Prostate gland (tissue), 2 donors: ENCODE data around the gene LEPR. TPM values are rescaled to one million over a fixed set of nuclear protein-coding genes. Genes with fewer than 3 reads are reported as not detected.

Experiments used
- DNase-seq: peaks from one replicate; pipeline ENCODE4 v3.0.0-alpha.2; 2019; ENCODE audit warnings: low spot score
- H3K27ac ChIP-seq, 2 donors: fragments of 200-600 bp; sonication (generic); 2 replicates each; pipeline ENCODE4 v1.5.1; 2017 to 2019
- H3K27me3 ChIP-seq: fragments of 200-600 bp; sonication (generic); replicated peaks from 2 replicates; pipeline ENCODE4 v1.5.1; 2019; ENCODE audit not compliant: insufficient read depth
- H3K36me3 ChIP-seq, 2 donors: fragments of 200-600 bp; sonication (generic); 1 replicate in 1 of 2; 2 replicates in 1 of 2; pipeline versions ENCODE4 v1.5.1 to v1.8.1; 2017 to 2019
- H3K4me1 ChIP-seq: fragments of 200-600 bp; sonication (generic); replicated peaks from 2 replicates; pipeline ENCODE4 v1.5.1; 2019
- H3K4me3 ChIP-seq, 2 donors: fragments of 200-600 bp; sonication (generic); 2 replicates each; pipeline ENCODE4 v1.5.1; 2017 to 2019
- H3K9me3 ChIP-seq: fragments of 200-600 bp; sonication (generic); 2 replicates; pipeline ENCODE4 v1.5.1; 2017
- CTCF ChIP-seq, 4 experiments: fragments of 200-600 bp in 2 of 4; fragments of 450-650 bp in 2 of 4; sonication (generic) in 2 of 4; IDR thresholded peaks; 1 replicate in 3 of 4; 2 replicates in 1 of 4; pipeline ENCODE4 v1.5.1; 2016 to 2019; ENCODE audit warnings: antibody characterized with exemption in 4 of 4, mild to moderate bottlenecking in 2 of 4, moderate library complexity in 2 of 4
- POLR2A ChIP-seq: fragments of 450-650 bp; IDR thresholded peaks from one replicate; pipeline ENCODE4 v1.6.1; 2016; ENCODE audit warnings: antibody characterized with exemption, mild to moderate bottlenecking
- POLR2AphosphoS5 ChIP-seq: sonication (generic); formaldehyde crosslinking; IDR thresholded peaks from one replicate; pipeline ENCODE4 v1.6.1; 2017; ENCODE audit warnings: antibody characterized with exemption
- WGBS: methylation state at CpG from one replicate; pipeline ENCODE4 v1.1.5; 2018; 5-methylcytosine and 5-hydroxymethylcytosine counted together
- intact Hi-C: fragments of 100-400 bp; cut with DNase I; formaldehyde crosslinking; loops from one replicate; pipeline ENCODE4 v1.14.2; 2022
- total RNA-seq, 2 donors: library from RNA; depleted of rRNA; stranded (reverse); fragments of >200 nt; gene quantifications; one replicate each; pipeline ENCODE4 v1.1.0, GENCODE V29; 2016

The LEPR gene
- total RNA-seq, 2 donors from 2014 or later = 5.6 to 13.9 TPM

DNA sequence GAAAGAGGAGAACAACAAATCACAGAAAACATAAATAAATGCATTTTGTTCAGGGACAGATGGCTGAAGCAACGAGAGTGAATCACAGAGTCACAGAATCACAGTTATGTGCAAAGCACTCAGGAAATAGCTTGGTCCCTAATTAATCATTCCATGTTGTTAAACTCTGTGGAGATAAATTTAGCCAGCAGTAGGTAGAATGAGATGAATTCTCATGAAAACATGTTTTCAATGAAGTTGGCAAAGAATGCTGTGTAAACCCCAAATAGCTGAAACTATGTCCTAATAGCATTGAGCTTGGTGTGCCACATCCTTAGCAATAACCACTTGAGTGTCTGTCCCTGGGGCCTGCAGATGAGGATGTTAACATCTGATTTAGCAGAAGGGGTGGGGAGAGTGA, 20.4 kb downstream of the LEPR start:
- Histone ChIP-seq H3K4me1 (no peaks in the 10 kb centered on the region), H3K9me3 (no peaks in the 10 kb centered on the region), H3K27me3 (no peaks in the 10 kb centered on the region), H3K36me3 (no peaks in the 10 kb centered on the region), H3K27ac (no peak overlapping the region), H3K4me3 (no peak overlapping the region)
- no peak for DNase-seq
- intact Hi-C loops = no loop called here
- 77% methylated on average over 1 of the region's 1 CpG for WGBS
- TF ChIP-seq CTCF (IDR thresholded peaks at IDR 0.05) = no peak
- no peak for TF ChIP-seq POLR2A
- TF ChIP-seq POLR2AphosphoS5 = no peak

GRCh38 chr1:65441464-65441863, 21.0 kb downstream of the LEPR start:
- no peaks in the 10 kb centered on the region for H3K27me3 ChIP-seq
- no peak overlapping the region for H3K27ac ChIP-seq
- TF ChIP-seq CTCF (IDR thresholded peaks at IDR 0.05) = no peak
- TF ChIP-seq POLR2A = no peak
- no peak for TF ChIP-seq POLR2AphosphoS5
- H3K9me3 ChIP-seq = no peaks in the 10 kb centered on the region
- 39% methylated on average over 3 of the region's 3 CpGs for WGBS
- DNase-seq = no peak
- no peaks in the 10 kb centered on the region for H3K4me1 ChIP-seq
- intact Hi-C loops = no loop called here
- no peaks in the 10 kb centered on the region for H3K36me3 ChIP-seq
- no peak overlapping the region for H3K4me3 ChIP-seq

DNA sequence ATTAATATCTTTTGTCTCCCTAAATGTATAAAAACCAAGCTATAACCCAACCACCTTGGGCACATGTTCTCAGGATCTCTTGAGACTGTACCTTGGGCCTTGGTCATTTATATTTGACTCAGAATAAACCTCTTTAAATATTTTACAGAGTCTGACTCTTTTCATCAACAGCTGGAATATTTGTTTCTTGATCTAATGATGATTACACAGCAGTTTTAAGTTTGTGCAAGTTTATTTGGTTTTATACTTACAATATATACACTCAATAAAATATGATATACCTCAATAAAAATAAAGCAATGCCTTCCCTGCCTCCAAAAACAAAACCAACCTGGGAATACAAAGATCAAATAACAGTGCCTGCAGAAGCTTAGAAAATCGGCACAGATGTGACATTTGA, 22.0 kb downstream of the LEPR start:
- Histone ChIP-seq H3K27me3 (no peaks in the 10 kb centered on the region), H3K4me1 (no peaks in the 10 kb centered on the region), H3K4me3 (no peak overlapping the region), H3K27ac (no peak overlapping the region), H3K36me3 (no peaks in the 10 kb centered on the region), H3K9me3 (no peaks in the 10 kb centered on the region)
- 39% methylated on average over 1 of the region's 1 CpG for WGBS
- no peak for DNase-seq
- intact Hi-C loops = no loop called here
- TF ChIP-seq POLR2A = no peak
- no peak for TF ChIP-seq POLR2AphosphoS5
- TF ChIP-seq CTCF (IDR thresholded peaks at IDR 0.05) = no peak

DNA sequence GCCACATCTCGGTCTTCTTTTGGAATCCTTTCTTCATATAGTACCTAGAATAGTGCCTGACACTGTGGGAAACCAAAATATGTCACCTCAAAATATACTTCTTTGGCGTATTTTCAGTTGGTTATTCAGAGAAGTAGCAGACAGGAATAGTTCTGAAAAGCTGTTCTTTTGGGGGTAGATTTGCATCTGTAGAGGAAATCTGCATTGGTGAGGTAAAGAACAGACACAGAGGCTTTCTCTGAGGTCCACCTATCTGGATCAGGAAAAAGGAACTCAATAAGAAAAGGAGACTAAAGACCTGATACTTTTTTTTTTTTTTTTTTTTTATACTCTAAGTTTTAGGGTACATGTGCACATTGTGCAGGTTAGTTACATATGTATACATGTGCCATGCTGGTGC, 23.2 kb downstream of the LEPR start:
- Histone ChIP-seq H3K9me3 (no peaks in the 10 kb centered on the region), H3K4me1 (no peaks in the 10 kb centered on the region), H3K27ac (no peak overlapping the region), H3K27me3 (no peaks in the 10 kb centered on the region), H3K4me3 (no peak overlapping the region), H3K36me3 (no peaks in the 10 kb centered on the region)
- no peak for DNase-seq
- TF ChIP-seq POLR2AphosphoS5 = no peak
- no peak for TF ChIP-seq CTCF (IDR thresholded peaks at IDR 0.05)
- no peak for TF ChIP-seq POLR2A
- 92% methylated on average over 2 of the region's 2 CpGs for WGBS
- intact Hi-C loops = no loop called here

- 56% methylated on average over 5 of the region's 5 CpGs for WGBS
- no peaks in the 10 kb centered on the region for H3K4me1 ChIP-seq
- H3K36me3 ChIP-seq = no peaks in the 10 kb centered on the region
- TF ChIP-seq POLR2AphosphoS5 (no peak), POLR2A (no peak), CTCF (IDR thresholded peaks at IDR 0.05) (no peak)
- H3K27me3 ChIP-seq = no peaks in the 10 kb centered on the region
- no peak for DNase-seq
- H3K9me3 ChIP-seq = no peaks in the 10 kb centered on the region
- intact Hi-C loops = no loop called here
- no peak overlapping the region for H3K4me3 ChIP-seq
- H3K27ac ChIP-seq = no peak overlapping the region
Measured at GRCh38 chr1:65444128-65444640, 23.7 kb downstream of the LEPR start.
